Pons (tissue), 1 donor: ENCODE measurements around the gene ARHGAP25.
A peak's percentile ranks its signal among the peaks of the same experiment; 100 is the strongest.

ENCODE experiments used
- DNase-seq: peaks from one replicate; pipeline ENCODE4 v3.0.0-alpha.2; 2016; ENCODE audit warnings: low spot score

The ARHGAP25 gene

GRCh38 chr2:68742626-68743415, 8.2 kb downstream of the ARHGAP25 start:
- DNase-seq: peak; percentile 58

GRCh38 chr2:68743531-68743930, 8.9 kb downstream of the ARHGAP25 start:
- DNase-seq: no peak

- no peak for DNase-seq
These were observed 9.8 kb downstream of the ARHGAP25 start for GRCh38 chr2:68744366-68744912.

GRCh38 chr2:68745006-68745405, 10.4 kb downstream of the ARHGAP25 start:
- no peak for DNase-seq

GRCh38 chr2:68746408-68746807, 11.8 kb downstream of the ARHGAP25 start:
- no peak for DNase-seq

GRCh38 chr2:68747413-68747812, 12.8 kb downstream of the ARHGAP25 start:
- DNase-seq: no peak

GRCh38 chr2:68747900-68748299, 13.3 kb downstream of the ARHGAP25 start:
- DNase-seq: no peak

GRCh38 chr2:68748568-68748967, 14.0 kb downstream of the ARHGAP25 start:
- DNase-seq: no peak

GRCh38 chr2:68749345-68749744, 14.7 kb downstream of the ARHGAP25 start:
- no peak for DNase-seq

- DNase-seq: no peak
These were observed 16.2 kb downstream of the ARHGAP25 start for GRCh38 chr2:68750592-68751396.

- DNase-seq: peak; percentile 88
These were observed 17.1 kb downstream of the ARHGAP25 start for GRCh38 chr2:68751397-68752339.

GRCh38 chr2:68753318-68753717, 18.7 kb downstream of the ARHGAP25 start:
- DNase-seq: no peak

GRCh38 chr2:68755071-68755470, 20.5 kb downstream of the ARHGAP25 start:
- DNase-seq: no peak

GRCh38 chr2:68756178-68756577, 21.6 kb downstream of the ARHGAP25 start:
- DNase-seq: no peak

GRCh38 chr2:68757081-68757480, 22.5 kb downstream of the ARHGAP25 start:
- no peak for DNase-seq

GRCh38 chr2:68762100-68762499, 27.5 kb downstream of the ARHGAP25 start:
- DNase-seq: no peak

GRCh38 chr2:68762665-68763064, 28.1 kb downstream of the ARHGAP25 start:
- DNase-seq: no peak

GRCh38 chr2:68764041-68764805, 29.6 kb downstream of the ARHGAP25 start:
- DNase-seq: no peak

- no peak for DNase-seq
These were observed 30.2 kb downstream of the ARHGAP25 start for GRCh38 chr2:68764806-68765311.

GRCh38 chr2:68765739-68766375, 31.2 kb downstream of the ARHGAP25 start:
- no peak for DNase-seq
